GM12878 (cell line): Measurements from ENCODE around the gene CAPN8. TPM values are rescaled to one million over a fixed set of nuclear protein-coding genes. Genes with fewer than 3 reads are reported as not detected.

Experiments used
- ATAC-seq: fragments of 200-7000 bp; cut with Tn5 transposase; 3 replicates; pipeline ENCODE4 v1.9.1; 2020; ENCODE audit warnings: mild to moderate bottlenecking, moderate library complexity
- BruUV-seq: library from RNA; stranded (reverse); fragments of 400-500 nt; replicated peaks from 2 replicates; lab custom pipeline; 2021; lab: Mats Ljungman, UMichigan
- CTCF ChIA-PET: fragments of 300-600 bp; sonication (Branson Sonifier 250); formaldehyde crosslinking; extraction: SDS; loops from one replicate; lab custom pipeline; 2021; ENCODE audit warnings: inconsistent platforms; lab: Yijun Ruan, JAX
- POLR2A ChIA-PET: fragments of 350-600 bp; formaldehyde crosslinking; extraction: SDS; loops from one replicate; lab custom pipeline; 2021; ENCODE audit warnings: inconsistent platforms; lab: Charles Lee
- RAD21 ChIA-PET: fragments of 300-600 bp; sonication (Branson Sonifier 250); formaldehyde crosslinking; loops from one replicate; lab custom pipeline; 2023; ENCODE audit warnings: antibody characterized with exemption; ENCODE audit not compliant: unreplicated experiment; lab: Charles Lee
- SMC1A ChIA-PET: fragments of 300-600 bp; sonication (Branson Sonifier 250); formaldehyde crosslinking; loops from one replicate; lab custom pipeline; 2023; ENCODE audit not compliant: unreplicated experiment, uncharacterized antibody; lab: Charles Lee
- DNase-seq: peaks from one replicate; pipeline ENCODE4 v3.0.0-alpha.2; 2011; ENCODE audit warnings: low read depth, low spot score
- FAIRE-seq: peaks from 3 replicates; lab custom pipeline; 2011; peaks lifted over from hg19 to GRCh38; lab: Jason Lieb, UNC
- H2AFZ ChIP-seq: 2 replicates; pipeline ENCODE4 v1.6.0; 2011; ENCODE audit warnings: low read depth, low read length, control low read depth; ENCODE audit not compliant: control insufficient read depth
- H3K27ac ChIP-seq: 2 replicates; pipeline ENCODE4 v1.5.1; 2011; ENCODE audit warnings: control low read depth; ENCODE audit not compliant: control insufficient read depth, insufficient read depth
- H3K27me3 ChIP-seq, 2 experiments: replicated peaks in 1 of 2; 2 replicates each; pipeline versions ENCODE4 v1.6.0 to v1.6.1; 2011; ENCODE audit warnings: low read length in 1 of 2; ENCODE audit not compliant: control insufficient read depth in 2 of 2, insufficient read depth in 2 of 2
- H3K36me3 ChIP-seq, 2 experiments: 2 replicates each; pipeline ENCODE4 v1.5.1; 2011; ENCODE audit warnings: low read length in 1 of 2; ENCODE audit not compliant: control insufficient read depth in 2 of 2, insufficient read depth in 2 of 2
- H3K4me1 ChIP-seq: 2 replicates; pipeline ENCODE4 v1.6.1; 2011; ENCODE audit warnings: mild to moderate bottlenecking, low read length, moderate library complexity, mixed read lengths; ENCODE audit not compliant: control insufficient read depth, insufficient read depth
- H3K4me2 ChIP-seq: 2 replicates; pipeline ENCODE4 v1.6.0; 2011; ENCODE audit warnings: control low read depth; ENCODE audit not compliant: control insufficient read depth, insufficient read depth
- H3K4me3 ChIP-seq: fragments of 200-600 bp; sonication (generic); 2 replicates; pipeline ENCODE4 v1.5.1; 2016
- H3K79me2 ChIP-seq: 2 replicates; pipeline ENCODE4 v1.6.0; 2011; ENCODE audit warnings: low read length; ENCODE audit not compliant: control insufficient read depth, insufficient read depth
- H3K9ac ChIP-seq: 2 replicates; pipeline ENCODE4 v1.8.0; 2011; ENCODE audit warnings: low read length, control low read depth, mixed read lengths; ENCODE audit not compliant: control insufficient read depth, insufficient read depth
- H3K9me3 ChIP-seq: replicated peaks from 3 replicates; pipeline ENCODE4 v1.5.1; 2011; ENCODE audit warnings: mild to moderate bottlenecking, low read length; ENCODE audit not compliant: control insufficient read depth, insufficient read depth
- H4K20me1 ChIP-seq: 2 replicates; pipeline ENCODE4 v1.6.0; 2011; ENCODE audit not compliant: control insufficient read depth, insufficient read depth
- ATF7 ChIP-seq: fragments of 450-650 bp; IDR thresholded peaks from 2 replicates; pipeline ENCODE4 v1.6.1; 2016; ENCODE audit warnings: low read depth, mild to moderate bottlenecking
- BCL3 ChIP-seq: IDR thresholded peaks from 2 replicates; pipeline ENCODE4 v1.6.1; 2011; ENCODE audit warnings: borderline replicate concordance, low read depth, mild to moderate bottlenecking, moderate library complexity, low read length; ENCODE audit not compliant: insufficient read depth, poor library complexity, severe bottlenecking
- BHLHE40 ChIP-seq, 2 experiments: fragments of 450-650 bp in 1 of 2; IDR thresholded peaks; 2 replicates each; pipeline ENCODE4 v1.6.1; 2011 to 2017; ENCODE audit warnings: low read depth in 2 of 2, borderline replicate concordance in 1 of 2, improper control_type of control experiment in 1 of 2, low read length in 1 of 2, mild to moderate bottlenecking in 1 of 2
- CBX3 ChIP-seq: fragments of 200-600 bp; sonication (generic); IDR thresholded peaks from 2 replicates; pipeline ENCODE4 v1.6.1; 2016; ENCODE audit warnings: low read depth, borderline replicate concordance
- E2F4 ChIP-seq: IDR thresholded peaks from 2 replicates; pipeline ENCODE4 v1.6.1; 2012; ENCODE audit warnings: low read depth, low read length, improper control_type of control experiment
- E4F1 ChIP-seq: fragments of 450-650 bp; IDR thresholded peaks from 2 replicates; pipeline ENCODE4 v1.6.1; 2018; ENCODE audit warnings: borderline replicate concordance, mild to moderate bottlenecking; ENCODE audit not compliant: partially characterized antibody
- ETV6 ChIP-seq, 2 experiments: fragments of 450-650 bp in 1 of 2; IDR thresholded peaks in 1 of 2; conservative IDR thresholded peaks in 1 of 2; 2 replicates each; pipeline ENCODE4 v1.6.1; 2014; ENCODE audit warnings: antibody characterized with exemption in 1 of 2, borderline replicate concordance in 1 of 2, low read depth in 1 of 2, mild to moderate bottlenecking in 1 of 2, moderate library complexity in 1 of 2
- NR2C2 ChIP-seq: IDR thresholded peaks from 2 replicates; pipeline ENCODE4 v1.6.1; 2011; ENCODE audit warnings: borderline replicate concordance, low read depth; ENCODE audit not compliant: control insufficient read depth, insufficient read length
- PBX3 ChIP-seq: IDR thresholded peaks from 2 replicates; pipeline ENCODE4 v1.6.1; 2011; ENCODE audit warnings: mild to moderate bottlenecking, low read depth, low read length, moderate library complexity; ENCODE audit not compliant: insufficient replicate concordance
- REST ChIP-seq: IDR thresholded peaks from 2 replicates; pipeline ENCODE4 v1.6.1; 2012; ENCODE audit warnings: mild to moderate bottlenecking, low read depth, low read length
- SUPT20H ChIP-seq: IDR thresholded peaks from 2 replicates; pipeline ENCODE4 v1.6.1; 2011; ENCODE audit warnings: low read depth, mild to moderate bottlenecking, low read length, moderate library complexity, borderline replicate concordance; ENCODE audit not compliant: control insufficient read depth
- WRNIP1 ChIP-seq: IDR thresholded peaks from 2 replicates; pipeline ENCODE4 v1.6.1; 2011; ENCODE audit warnings: low read depth, low read length, improper control_type of control experiment, borderline replicate concordance
- WGBS: methylation state at CpG from one replicate; pipeline ENCODE4 v1.1.6; 2016; ENCODE audit warnings: low lambda C conversion rate; ENCODE audit not compliant: insufficient replicate concordance, insufficient coverage; ENCODE audit errors: missing lambda C conversion rate; 5-methylcytosine and 5-hydroxymethylcytosine counted together
- in situ Hi-C: fragments of 300-500 bp; cut with MboI; formaldehyde crosslinking; loops from 9 replicates; pipeline ENCODE4 v1.14.3; 2018; ENCODE audit warnings: mixed read lengths
- intact Hi-C: fragments of 100-400 bp; cut with micrococcal nuclease; formaldehyde crosslinking; loops from one replicate; pipeline ENCODE4 v1.14.2; 2022; ENCODE audit not compliant: unreplicated experiment
- polyA plus RNA-seq, 11 experiments: library from polyadenylated mRNA; depleted of rRNA in 4 of 11; unstranded in 6 of 11; stranded (reverse) in 5 of 11; fragments of >200 nt; fragmentation: Nextera tagmentation in 4 of 11; fragmentation: Illumina TruSeq in 1 of 11; extraction: Ambion mirVana in 4 of 11; extraction: Trizol in 1 of 11; gene quantifications; 1 replicate in 1 of 11; 2 replicates in 10 of 11; pipeline versions ENCODE4 v1.2.1 to v1.2.3, GENCODE V29; 2011 to 2016; ENCODE audit warnings: inconsistent platforms in 2 of 11, missing spikeins in 2 of 11, low read depth in 1 of 11
- total RNA-seq, 4 experiments: library from RNA; depleted of rRNA in 3 of 4; stranded (reverse); fragments of >200 nt in 3 of 4; fragmentation: Illumina TruSeq in 1 of 4; extraction: Trizol in 1 of 4; gene quantifications; 2 replicates each; pipeline versions ENCODE4 v1.2.1 to v1.2.3, GENCODE V29; 2013 to 2021

Gene CAPN8
- total and polyA plus RNA-seq, 10 of the 15 experiments (the other 5 are each of a cell fraction or from before 2014, with no cell fraction given) = 6.4 to 30.7 (median 12.3) TPM

GRCh38 chr1:223691121-223691520 lies 25.6 kb upstream of the CAPN8 start:
- in situ Hi-C loops = loop anchor here (5.0 to 10.0 kb wide), 2 partner anchors 361 to 644 kb away; partner anchors contain the start of gene NVL
- Histone ChIP-seq H3K4me2 (no peak overlapping the region), H3K9ac (no peak overlapping the region), H3K27ac (no peak overlapping the region), H3K36me3 (no peaks in the 10 kb centered on the region), H3K79me2 (no peaks in the 10 kb centered on the region), H4K20me1 (no peaks in the 10 kb centered on the region), H3K4me1 (no peaks in the 10 kb centered on the region), H3K9me3 (no peaks in the 10 kb centered on the region), H3K4me3 (no peak overlapping the region), H3K27me3 (no peaks in the 10 kb centered on the region; a peak in 2 of 4 replicates), H2AFZ (no peak overlapping the region)
- DNase-seq (no peak), ATAC-seq (no peak), FAIRE-seq (no peak)
- CTCF ChIA-PET = interaction anchor here (0.6 to 1.1 kb wide), 2 partner anchors 22 to 134 kb away, joined by 3 read pairs; no protein-coding TSS in a partner anchor
- intact Hi-C loops = loop anchor here (10.0 kb wide), 1 partner anchor 314 kb away; no protein-coding TSS in a partner anchor
- 48% methylated on average over 4 of the region's 4 CpGs for WGBS
- RAD21 ChIA-PET = interaction anchor here (1.0 kb wide), 1 partner anchor 400 kb away, joined by 5 read pairs; no protein-coding TSS in a partner anchor
- BruUV-seq = no TSS peak
- POLR2A ChIA-PET = no interaction called here
- SMC1A ChIA-PET = no interaction called here
- TF ChIP-seq ATF7 = no peak
- TF ChIP-seq WRNIP1 = no peak
- no peak for TF ChIP-seq SUPT20H
- no peak for TF ChIP-seq PBX3
- TF ChIP-seq BCL3 = no peak
- no peak for TF ChIP-seq REST
- TF ChIP-seq BHLHE40 (IDR thresholded peaks at IDR 0.05; ENCODE audit: borderline replicate concordance in 1 of 2, low read depth in 2 of 2, low read length in 1 of 2) = no peak
- TF ChIP-seq NR2C2 = no peak
- no peak for TF ChIP-seq E4F1
- no peak for TF ChIP-seq ETV6 (conservative IDR thresholded peaks at IDR 0.05 in 1 of 2, IDR thresholded peaks at IDR 0.05 in 1 of 2; ENCODE audit: borderline replicate concordance in 1 of 2, low read depth in 1 of 2)
- no peak for TF ChIP-seq CBX3
- TF ChIP-seq E2F4 = no peak
